NCI-H2107 (cell line): ENCODE results near the gene POLR2L.

Source experiments
- DNase-seq: peaks from one replicate; lab custom pipeline; 2025; lab: John Stamatoyannopoulos, UW

The POLR2L gene

DNA sequence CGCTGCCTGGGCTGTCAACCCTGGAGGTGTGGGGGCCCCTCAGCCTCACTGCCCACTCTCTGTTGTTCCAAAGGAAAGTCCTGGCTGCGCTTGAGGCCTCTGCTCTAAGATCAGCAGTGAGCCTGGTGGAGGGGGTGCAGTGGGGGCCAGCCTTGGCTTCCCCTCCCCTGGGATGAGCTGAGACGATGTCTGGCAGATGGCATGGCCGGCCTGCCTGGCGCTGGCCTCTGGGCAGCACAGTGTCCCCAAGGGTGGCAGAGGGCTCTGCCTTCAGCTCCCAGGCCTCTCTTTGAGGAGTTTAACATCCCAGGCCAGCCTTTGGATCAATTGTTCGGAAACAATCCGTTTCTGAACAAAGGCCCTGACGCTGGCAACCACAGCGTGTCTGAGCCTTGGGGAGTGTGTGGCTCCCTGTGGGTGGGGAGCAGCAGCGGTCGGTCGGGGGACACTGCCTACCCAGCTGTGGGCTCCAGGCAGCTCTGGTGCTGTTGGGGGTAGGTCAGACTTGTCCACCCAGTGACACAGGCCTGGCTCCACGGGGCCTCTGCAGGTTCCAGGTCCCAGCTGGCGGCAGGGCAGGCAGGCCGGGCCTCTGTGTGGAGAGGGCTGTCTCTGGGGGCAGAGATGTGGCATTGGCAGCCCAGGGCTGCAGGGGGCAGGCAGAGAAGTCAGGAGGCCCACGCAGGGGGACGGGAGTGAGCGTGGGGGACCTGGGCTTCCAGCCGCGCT is 12.4 kb upstream of the POLR2L start:
- no peak for DNase-seq

- no peak for DNase-seq
Measured at GRCh38 chr11:853682-854448, 11.5 kb upstream of the POLR2L start.

GRCh38 chr11:852762-853161 is 10.4 kb upstream of the POLR2L start:
- DNase-seq: no peak

- DNase-seq: no peak
Measured at GRCh38 chr11:850775-851763, 8.7 kb upstream of the POLR2L start.

GRCh38 chr11:849951-850774 is 7.8 kb upstream of the POLR2L start:
- DNase-seq: no peak

DNA sequence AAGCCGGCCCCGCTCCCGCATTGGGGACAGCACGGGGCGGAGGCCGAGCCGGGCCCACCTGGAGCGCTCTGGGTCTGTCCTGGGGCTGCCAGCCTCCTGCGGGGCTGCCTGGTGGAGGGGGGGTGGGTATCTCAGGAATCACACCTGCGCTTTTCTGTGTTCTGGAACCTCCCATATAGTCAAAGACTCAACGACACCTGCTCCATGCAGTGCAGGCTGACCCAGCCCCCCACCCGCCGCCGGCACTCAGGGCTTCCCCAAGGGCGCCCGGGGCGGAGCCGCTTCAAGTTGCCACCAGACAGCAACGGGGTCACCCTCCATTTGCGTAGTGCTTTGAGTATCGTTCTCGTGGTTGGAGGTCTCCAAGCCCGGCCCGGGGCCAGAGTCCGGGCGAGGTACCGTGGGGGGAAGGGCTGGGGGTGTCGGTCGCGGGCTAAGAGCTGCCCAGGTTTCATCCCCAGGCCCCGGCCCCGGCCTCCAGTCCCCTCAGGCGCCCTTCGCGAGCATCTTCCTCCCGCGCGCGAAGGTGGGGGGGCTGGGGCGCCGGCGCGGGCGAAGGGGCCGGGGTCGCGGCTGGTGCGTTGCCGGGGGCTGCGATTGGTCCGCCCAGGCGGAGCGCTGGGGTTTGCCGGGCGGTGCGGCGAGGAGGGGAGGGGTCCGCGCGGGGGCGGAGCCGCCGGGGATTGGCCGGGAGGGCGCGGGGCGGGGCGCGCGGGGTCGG is 6.9 kb upstream of the POLR2L start:
- DNase-seq: no peak

DNA sequence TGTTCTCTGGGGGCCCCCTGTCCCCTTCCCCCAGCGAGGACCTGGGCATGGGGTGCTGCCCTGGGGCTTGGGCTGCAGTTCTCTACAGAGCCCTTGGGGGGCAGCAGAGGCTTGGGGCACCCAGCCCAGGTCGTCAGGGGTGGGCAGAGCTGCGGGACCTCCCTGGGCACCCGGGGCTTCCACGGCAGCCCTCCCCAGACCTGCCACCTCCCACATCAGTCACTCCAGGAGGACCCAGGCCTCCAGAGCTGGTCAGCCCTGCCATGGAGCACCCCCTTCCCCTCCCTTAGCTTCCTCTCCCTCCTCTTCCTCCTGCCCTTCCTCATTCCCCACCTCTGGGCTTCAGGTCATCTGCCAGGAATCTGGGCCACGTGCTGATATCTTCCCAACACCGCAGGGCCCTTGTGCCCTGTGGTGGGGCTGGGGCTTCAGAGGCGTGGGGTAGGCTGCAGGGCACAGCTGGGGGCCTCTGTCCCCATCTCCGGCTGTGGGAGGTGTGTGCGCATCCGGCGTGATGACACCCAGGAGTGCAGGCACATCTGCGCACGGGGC is 6.1 kb upstream of the POLR2L start:
- DNase-seq: no peak

GRCh38 chr11:847876-848275 is 5.5 kb upstream of the POLR2L start:
- DNase-seq: no peak

DNA sequence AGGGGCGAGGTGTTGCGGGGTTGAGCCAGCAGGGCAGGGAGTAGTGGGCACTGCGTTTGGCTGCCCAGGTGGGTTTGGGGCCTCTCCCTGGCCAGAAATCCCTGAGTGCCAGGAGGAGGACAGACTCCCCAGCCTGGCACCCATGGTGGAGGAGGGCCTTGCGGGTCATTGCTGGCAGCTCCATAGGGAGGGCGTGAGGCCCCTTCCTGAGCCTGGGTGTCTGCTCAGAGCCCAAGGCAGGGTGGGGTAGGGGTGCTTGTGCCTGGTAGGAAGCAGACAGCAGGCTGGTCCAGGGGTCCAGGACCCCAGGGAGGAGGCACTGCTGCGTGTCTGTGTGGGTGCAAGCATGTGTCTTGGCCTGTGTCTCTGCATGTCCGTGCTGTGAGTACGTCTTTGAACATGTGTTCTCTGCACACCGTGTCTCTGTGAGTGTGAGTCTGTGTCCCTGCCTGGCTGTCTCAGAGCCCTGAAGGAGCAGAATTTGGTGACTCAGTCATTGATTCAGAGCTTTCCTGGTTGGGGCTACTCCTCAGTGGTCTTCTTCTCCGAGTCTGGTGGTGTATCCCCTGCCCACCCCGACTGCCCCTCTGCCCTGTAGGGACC is 4.3 kb upstream of the POLR2L start:
- DNase-seq: no peak

DNA sequence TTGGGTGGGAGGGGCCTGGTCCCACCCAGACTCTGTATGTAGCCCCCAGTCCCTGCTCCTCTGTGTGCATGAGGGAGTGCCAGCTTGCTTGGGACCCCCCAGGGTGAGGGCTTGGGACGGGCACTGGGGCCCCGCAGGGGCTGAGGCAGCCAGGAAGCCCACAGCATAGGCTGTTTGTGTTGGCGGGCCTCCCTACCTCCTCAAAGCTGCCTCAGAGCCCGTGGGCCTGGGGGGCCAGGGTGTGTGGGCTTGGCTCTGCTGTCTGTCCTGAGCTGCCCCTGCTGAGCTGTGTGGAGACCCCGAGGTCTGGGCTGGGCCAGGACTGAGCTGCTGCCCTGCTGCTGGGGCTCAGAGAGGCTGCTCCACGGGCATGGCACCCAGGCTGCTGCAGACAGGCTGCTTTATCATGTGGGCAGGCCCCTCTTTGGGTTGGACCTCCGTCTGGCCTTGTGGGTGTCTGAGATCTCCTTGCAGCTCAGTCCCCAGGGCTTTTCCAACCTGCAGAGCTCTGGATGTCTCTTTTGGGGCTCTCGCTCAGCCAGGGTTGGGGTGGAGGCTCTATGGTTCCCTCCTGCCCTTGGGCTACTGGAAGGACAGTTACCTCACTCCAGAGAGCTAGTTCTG is 3.7 kb upstream of the POLR2L start:
- DNase-seq: no peak

DNA sequence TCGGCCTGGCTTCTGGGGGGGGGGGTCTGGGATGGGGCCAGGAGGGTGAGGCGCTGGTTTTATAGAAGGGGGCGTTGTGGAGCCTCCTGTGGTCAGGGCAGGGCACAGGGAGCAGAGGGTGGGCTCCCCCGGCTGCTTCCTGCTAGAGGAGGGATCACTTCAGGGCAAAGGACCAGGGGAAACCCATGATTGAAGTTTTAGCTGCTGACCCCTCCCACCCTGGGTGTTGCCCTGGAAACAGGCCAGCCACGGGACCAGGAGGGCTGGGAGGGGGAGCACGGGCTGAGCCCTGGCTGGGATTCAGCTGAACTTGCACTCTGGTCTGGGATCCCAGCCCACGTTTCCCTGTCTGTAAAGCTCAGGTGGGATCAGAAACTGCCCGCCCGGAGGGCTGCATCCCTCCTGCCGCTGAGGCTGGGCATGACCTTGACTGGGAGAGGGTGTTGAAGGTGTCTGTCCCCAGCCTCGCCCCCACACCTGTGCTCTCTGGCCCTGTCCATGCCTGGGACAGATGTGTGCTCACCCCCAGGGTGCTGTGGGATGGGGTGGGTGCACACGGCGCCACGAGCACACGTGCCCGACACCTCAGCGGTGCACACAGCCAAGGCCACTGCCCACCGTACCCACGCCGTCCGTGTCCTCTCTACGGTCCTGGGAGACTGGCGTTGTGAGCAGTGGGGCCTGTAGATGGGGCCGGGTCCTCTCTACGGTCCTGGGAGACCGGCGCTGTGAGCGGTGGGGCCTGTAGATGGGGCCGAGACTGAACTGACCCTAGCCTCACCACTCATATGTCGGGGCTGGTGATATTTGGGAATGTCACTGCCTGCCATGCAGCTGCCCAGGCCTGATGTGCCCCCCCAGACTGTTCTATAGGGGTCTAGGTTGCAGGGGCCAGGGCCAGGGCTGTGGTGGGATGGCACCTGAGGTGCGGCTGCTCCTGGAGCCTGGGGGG is 2.6 kb upstream of the POLR2L start:
- DNase-seq: no peak

- DNase-seq: no peak
Measured at GRCh38 chr11:843818-844692, 1.7 kb upstream of the POLR2L start.

DNA sequence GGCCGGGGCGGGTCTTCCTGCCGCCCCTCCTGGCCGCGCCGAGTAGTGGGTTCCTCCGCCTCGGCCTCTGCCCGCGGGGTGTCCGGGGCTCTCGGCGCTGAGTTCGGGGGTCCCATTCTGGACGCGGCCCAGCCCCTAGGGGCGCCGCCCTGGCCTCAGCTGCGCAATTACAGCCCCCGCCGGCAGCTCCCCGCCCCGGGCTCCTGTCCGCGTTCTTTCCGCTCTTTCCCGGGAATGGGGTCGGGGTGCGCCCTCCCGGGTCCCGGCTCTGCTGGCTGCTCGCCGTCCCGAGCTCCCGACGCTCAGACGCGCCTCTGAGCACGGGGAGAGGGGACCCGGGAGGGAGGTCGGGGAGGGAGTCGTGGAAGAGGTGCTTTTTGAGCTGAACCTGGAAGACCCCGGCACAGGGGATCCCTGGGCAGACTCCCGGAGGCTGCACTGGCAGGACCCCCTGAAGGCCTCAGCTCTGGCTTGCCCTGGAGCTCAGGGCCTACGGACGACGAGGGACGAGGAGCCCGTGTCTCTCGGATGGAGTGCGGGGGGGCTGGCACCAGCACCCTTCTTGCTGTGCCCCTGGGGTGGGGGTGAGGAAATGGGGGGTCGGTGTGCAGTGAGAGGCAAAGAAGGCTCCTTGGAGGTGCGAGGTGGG is 881 bp upstream of the POLR2L start:
- no peak for DNase-seq

DNA sequence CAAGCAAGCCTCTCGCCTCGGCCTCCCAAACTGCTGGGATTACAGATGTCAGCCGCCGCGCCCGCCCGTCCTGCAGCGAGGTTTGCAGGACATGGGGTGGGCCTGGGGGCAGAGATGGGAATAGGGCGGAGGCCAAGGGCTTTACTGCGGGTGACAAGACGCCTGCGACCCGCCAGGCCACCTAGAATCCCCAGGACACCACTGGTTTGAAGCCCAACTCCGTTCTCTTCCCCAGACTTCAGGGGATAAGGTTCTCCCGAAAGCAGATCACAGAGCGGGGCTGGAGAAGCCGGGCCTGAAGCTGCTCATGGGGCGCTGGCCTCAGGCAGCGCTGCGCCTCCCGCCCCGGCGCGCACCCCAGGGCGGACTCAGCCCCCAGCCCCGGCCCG is 354 bp downstream of the POLR2L start:
- no peak for DNase-seq

GRCh38 chr11:839875-840617 is 2.3 kb downstream of the POLR2L start:
- DNase-seq: no peak

DNA sequence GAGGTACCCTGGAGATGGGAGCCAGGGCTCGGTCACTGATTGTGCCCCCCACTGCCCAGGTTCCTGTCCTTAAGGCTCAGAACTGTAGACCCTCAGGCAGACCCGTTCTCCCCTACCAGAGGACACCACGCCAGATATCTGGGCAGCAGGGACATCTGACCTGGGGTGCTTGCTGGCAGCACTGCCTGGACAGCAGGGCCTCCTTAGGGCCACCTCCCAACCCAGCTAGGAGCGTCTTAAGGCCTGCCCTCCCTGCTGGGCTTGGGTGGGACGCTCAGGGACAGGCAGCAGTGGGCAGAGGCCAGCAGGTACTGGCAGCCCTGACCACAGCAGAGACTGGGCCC is 3.1 kb downstream of the POLR2L start:
- no peak for DNase-seq
